Measurements from ENCODE around the gene CLCNKB. TPM values are rescaled to one million over a fixed set of nuclear protein-coding genes. Genes with fewer than 3 reads are reported as not detected.

Gene CLCNKB
- total RNA-seq, 1 donor from 2014 or later: 0.57 TPM

DNA sequence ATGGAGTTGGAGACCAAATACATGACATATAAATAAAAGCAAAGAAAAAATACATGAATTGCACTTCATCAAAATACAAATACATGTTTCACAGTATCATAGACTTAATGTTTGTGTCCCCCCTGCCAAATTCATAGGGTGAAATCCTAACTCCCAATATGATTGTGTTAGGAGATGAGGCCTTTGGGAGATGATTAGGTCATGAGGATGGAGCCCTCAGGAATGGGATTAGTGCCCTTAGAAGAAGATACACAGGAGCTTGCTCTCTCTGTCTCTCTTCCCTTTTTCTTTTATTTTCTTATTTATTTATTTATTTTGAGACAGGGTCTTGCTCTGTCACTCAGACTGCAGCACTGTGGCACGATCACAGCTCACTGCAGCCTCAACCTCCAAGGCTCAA is 55.8 kb downstream of the CLCNKB start:
- Mint-ChIP-seq H3K4me1 (ENCODE audit: low read depth) (no peaks in the 10 kb centered on the region), H3K4me3 (ENCODE audit: unreplicated experiment) (no peak overlapping the region), H3K27ac (ENCODE audit: unreplicated experiment) (no peak overlapping the region), H3K9me3 (ENCODE audit: low read depth) (peaks cover 4% of the 10 kb centered on the region), H3K36me3 (ENCODE audit: low read depth) (peaks cover 1% of the 10 kb centered on the region), H3K27me3 (ENCODE audit: low read depth) (peaks cover 4% of the 10 kb centered on the region)
- no peak for DNase-seq (ENCODE audit: low spot score)
- no peak for TF ChIP-seq CTCF (IDR thresholded peaks at IDR 0.05)

DNA sequence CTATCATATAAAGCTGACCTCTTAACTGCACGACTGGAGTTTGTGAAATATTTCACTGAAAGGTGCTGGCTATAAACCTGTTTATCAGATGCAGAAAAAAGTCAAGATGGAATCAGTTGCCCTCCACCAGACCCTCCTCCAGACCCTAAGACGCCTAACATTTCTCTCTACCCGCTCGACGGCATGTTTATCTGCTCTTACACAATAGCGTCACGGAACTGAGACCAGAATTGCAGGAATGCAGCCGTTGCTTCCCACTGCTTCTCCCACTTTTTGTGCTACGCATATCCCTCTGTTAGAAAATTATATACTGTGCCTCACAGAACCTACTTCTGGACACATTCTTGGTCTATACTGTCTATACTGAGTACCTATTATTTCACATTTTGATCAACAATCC is 58.0 kb downstream of the CLCNKB start:
- no peak for DNase-seq (ENCODE audit: low spot score)
- no peak for TF ChIP-seq CTCF (IDR thresholded peaks at IDR 0.05)
- Mint-ChIP-seq H3K9me3 (ENCODE audit: low read depth) (peaks cover 4% of the 10 kb centered on the region), H3K4me3 (ENCODE audit: unreplicated experiment) (no peak overlapping the region), H3K27ac (ENCODE audit: unreplicated experiment) (no peak overlapping the region), H3K27me3 (ENCODE audit: low read depth) (no peaks in the 10 kb centered on the region), H3K36me3 (ENCODE audit: low read depth) (peaks cover 1% of the 10 kb centered on the region), H3K4me1 (ENCODE audit: low read depth) (peaks cover 2% of the 10 kb centered on the region)

Other genes with a start within 250 kb of the CLCNKB start
- gene UQCRHL, start 236.1 kb upstream of the CLCNKB start, total RNA-seq: 1.3 to 1.5 TPM (median 1.3 TPM) in 3 replicates
- gene SPEN, start 196.1 kb upstream of the CLCNKB start, total RNA-seq: 38.4 to 49.7 TPM (median 39.4 TPM) in 3 replicates
- 23.9 to 30.8 TPM (median 27.2 TPM) in 3 replicates for gene ZBTB17, start 67.7 kb upstream of the CLCNKB start, total RNA-seq
- gene SRARP, start 39.5 kb upstream of the CLCNKB start, total RNA-seq: not detected in 3 replicates
- gene HSPB7, start 25.7 kb upstream of the CLCNKB start, total RNA-seq: 61.2 to 160 TPM (median 160 TPM) in 3 replicates
- 0.12 to 0.31 TPM (median 0.21 TPM) in 3 replicates for gene CLCNKA, start 21.7 kb upstream of the CLCNKB start, total RNA-seq
- 0.24 to 0.72 TPM (median 0.70 TPM) in 3 replicates for gene FAM131C, start 29.9 kb downstream of the CLCNKB start, total RNA-seq
- 38.5 to 47.4 TPM (median 40.0 TPM) in 3 replicates for gene EPHA2, start 112.3 kb downstream of the CLCNKB start, total RNA-seq
- 14.4 to 17.7 TPM (median 16.1 TPM) in 3 replicates for gene ARHGEF19, start 168.9 kb downstream of the CLCNKB start, total RNA-seq
- gene CPLANE2, start 193.4 kb downstream of the CLCNKB start, total RNA-seq: 8.5 to 12.3 TPM (median 12.0 TPM) in 3 replicates

Measured in chondrocyte (in vitro differentiated cells).